CD4-positive, alpha-beta T cell treated with Interleukin-17A for 4 hours (primary cell): ENCODE results near the gene TTC23.

Source experiments
- DNase-seq: peaks from one replicate; pipeline ENCODE4 v3.0.0-alpha.2; 2020; ENCODE audit warnings: mixed read lengths

The TTC23 gene

DNA sequence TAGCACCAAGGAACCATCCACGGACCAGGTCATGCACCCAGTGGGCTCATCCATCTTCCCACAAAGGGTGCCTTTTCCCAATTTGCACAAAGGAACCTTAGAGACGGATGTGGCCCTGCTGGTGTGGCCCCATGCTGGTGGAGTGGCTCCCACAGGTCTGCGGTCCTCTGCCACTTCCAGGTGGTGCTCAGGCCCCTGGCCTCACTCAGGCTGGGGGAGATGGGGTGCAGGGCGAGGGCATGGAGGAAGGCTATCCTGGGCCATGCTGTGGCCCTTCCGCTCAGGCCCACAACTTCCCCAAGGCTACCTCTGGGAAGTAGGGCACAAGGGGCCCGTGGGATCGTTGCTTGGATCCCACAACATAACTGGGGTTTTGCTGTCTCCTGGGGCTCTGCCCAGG is 149.7 kb downstream of the TTC23 start:
- DNase-seq, result no peak

- no peak for DNase-seq
Observed at GRCh38 chr15:99098991-99099390, 150.4 kb downstream of the TTC23 start.

DNA sequence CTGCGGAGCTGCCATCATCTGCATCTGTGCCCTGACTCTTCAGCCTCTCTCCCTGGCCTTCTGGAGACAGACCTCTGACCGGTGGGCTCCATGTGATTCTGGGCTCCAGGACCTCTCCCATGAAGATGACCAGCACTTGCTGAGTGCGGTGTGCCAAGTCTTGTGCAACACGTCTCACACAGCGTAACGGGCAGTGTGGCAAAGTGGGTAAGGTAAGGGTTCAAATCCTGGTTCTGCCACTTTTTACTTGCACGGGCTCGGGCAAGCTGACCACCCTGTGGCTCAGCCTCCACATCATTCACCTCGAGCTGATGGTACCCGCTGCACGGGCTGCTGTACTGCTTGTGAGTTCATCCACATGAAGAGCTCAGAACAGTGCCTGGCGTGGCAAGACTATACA is 151.0 kb downstream of the TTC23 start:
- DNase-seq, result no peak

- DNase-seq, result no peak
Observed at GRCh38 chr15:99097441-99098410, 151.7 kb downstream of the TTC23 start.

GRCh38 chr15:99096894-99097426 is 152.4 kb downstream of the TTC23 start:
- DNase-seq, result no peak

- no peak for DNase-seq
Observed at GRCh38 chr15:99096173-99096893, 153.0 kb downstream of the TTC23 start.

GRCh38 chr15:99095626-99096025 is 153.8 kb downstream of the TTC23 start:
- DNase-seq, result no peak

DNA sequence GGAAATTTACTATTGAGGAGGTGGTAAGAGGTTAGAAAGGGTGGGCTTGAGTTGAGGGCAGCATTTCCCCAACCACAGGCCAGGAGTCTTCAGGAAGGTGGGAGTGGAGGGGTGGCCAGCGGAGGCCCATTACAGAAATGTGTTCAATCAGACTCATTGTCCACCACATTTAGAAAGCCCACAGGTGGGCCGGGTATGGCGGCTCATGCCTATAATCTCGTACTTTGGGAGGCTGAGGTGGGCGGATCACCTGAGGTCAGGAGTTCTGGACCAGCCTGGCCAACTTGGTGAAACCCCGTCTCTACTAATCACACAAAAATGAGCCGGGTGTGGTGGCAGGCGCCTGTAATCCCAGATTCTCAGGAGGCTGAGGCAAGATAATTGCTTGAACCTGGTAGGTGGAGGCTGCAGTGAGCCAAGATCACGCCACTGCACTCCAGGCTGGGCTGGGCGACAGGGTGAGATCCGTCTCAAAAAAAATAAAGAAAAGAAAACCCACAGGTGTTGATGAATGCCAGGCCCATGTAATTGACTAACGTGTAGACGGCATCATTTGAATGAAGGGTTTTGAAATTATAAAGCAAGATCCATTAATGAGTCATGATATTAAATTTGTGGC is 156.7 kb downstream of the TTC23 start:
- no peak for DNase-seq

GRCh38 chr15:99090938-99091337 is 158.4 kb downstream of the TTC23 start:
- DNase-seq, result no peak

DNA sequence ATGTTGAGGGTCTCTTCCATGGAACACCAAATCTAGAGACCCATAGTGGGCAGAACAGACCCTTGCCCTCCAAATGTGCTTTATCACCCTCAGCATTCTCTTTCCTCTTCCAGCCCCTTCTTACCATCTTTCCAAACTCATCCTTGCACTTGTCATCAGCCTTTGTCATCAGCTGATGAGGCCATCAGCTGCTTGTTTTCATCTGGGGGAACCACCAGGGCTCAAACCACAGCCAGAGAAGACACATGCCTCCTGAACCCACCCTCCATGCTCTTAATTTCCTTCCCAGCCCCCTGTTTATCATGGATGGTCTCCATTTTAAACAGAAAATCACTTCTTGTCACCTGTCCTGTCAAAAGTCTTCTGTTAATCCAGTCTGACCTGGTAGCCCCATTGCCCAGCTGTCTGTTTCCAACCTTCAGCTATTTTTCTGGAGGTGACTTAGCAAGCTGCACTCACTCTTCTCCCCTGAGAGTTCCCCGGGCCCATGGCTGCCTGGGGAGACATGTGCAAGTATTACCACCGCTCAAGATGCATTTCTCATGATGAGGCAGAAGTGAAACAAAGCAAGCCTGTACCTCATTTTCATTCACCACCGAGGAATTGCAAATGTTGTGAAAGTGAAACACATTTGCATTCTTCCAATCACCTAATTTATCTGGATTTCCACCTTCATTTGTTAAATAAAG is 159.2 kb downstream of the TTC23 start:
- DNase-seq, result no peak

- no peak for DNase-seq
Observed at GRCh38 chr15:99087405-99087943, 161.9 kb downstream of the TTC23 start.

- no peak for DNase-seq
Observed at GRCh38 chr15:99086327-99086667, 163.1 kb downstream of the TTC23 start.
